Breast epithelium (tissue), 3 donors: ENCODE results near the gene CADM2.

Experiments
- POLR2A ChIP-seq: fragments of 450-650 bp; IDR thresholded peaks from one replicate; pipeline ENCODE4 v1.6.1; 2016; ENCODE audit warnings: antibody characterized with exemption, mild to moderate bottlenecking, moderate library complexity
- POLR2AphosphoS5 ChIP-seq, 3 donors: sonication (generic); formaldehyde crosslinking; IDR thresholded peaks; one replicate each; pipeline ENCODE4 v1.6.1; 2017; ENCODE audit warnings: antibody characterized with exemption in 3 of 3
- TF ChIP-seq, protein P1 (sequence below), 3 donors: fragments of 450-650 bp; IDR thresholded peaks; one replicate each; pipeline ENCODE4 v1.5.1; 2016 to 2017; ENCODE audit warnings: antibody characterized with exemption in 3 of 3, mild to moderate bottlenecking in 3 of 3, moderate library complexity in 3 of 3

DNA sequence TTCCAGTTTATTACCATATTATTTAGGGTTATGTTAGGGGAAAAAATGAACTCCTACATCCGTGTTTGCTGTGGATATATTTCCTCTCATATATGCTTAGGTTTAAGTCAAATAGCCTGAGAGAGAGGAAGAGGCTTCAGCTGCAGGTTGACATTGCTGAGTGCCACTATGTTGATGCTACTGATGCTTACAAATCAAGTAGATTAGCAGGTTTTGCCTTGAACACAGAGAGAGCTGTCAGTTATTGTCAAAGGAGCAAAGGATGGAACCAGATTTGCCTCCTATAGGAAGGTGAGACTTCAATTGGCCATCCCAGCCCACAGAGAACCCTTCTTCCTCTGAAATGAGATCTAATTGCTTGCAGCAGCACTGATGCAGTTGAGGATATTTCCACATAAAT is 339.2 kb downstream of the CADM2 start:
- TF ChIP-seq, protein P1, sequence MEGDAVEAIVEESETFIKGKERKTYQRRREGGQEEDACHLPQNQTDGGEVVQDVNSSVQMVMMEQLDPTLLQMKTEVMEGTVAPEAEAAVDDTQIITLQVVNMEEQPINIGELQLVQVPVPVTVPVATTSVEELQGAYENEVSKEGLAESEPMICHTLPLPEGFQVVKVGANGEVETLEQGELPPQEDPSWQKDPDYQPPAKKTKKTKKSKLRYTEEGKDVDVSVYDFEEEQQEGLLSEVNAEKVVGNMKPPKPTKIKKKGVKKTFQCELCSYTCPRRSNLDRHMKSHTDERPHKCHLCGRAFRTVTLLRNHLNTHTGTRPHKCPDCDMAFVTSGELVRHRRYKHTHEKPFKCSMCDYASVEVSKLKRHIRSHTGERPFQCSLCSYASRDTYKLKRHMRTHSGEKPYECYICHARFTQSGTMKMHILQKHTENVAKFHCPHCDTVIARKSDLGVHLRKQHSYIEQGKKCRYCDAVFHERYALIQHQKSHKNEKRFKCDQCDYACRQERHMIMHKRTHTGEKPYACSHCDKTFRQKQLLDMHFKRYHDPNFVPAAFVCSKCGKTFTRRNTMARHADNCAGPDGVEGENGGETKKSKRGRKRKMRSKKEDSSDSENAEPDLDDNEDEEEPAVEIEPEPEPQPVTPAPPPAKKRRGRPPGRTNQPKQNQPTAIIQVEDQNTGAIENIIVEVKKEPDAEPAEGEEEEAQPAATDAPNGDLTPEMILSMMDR (IDR thresholded peaks at IDR 0.05): no peak
- TF ChIP-seq POLR2AphosphoS5 (IDR thresholded peaks at IDR 0.05) (no peak), POLR2A (no peak)
